Hepatocyte (in vitro differentiated cells): ENCODE measurements around the gene PRLH. TPM values are rescaled to one million over a fixed set of nuclear protein-coding genes. Genes with fewer than 3 reads are reported as not detected.

Experiments used
- DNase-seq: peaks from one replicate; pipeline ENCODE4 v3.0.0-alpha.2; 2016; ENCODE audit warnings: low spot score
- H2AFZ ChIP-seq: fragments of 200-600 bp; sonication (generic); 2 replicates; pipeline ENCODE4 v1.6.0; 2016; ENCODE audit warnings: antibody characterized with exemption, mild to moderate bottlenecking
- H3K27ac ChIP-seq: fragments of 200-600 bp; sonication (generic); 2 replicates; pipeline ENCODE4 v1.5.1; 2016; ENCODE audit warnings: mild to moderate bottlenecking
- H3K27me3 ChIP-seq: fragments of 200-600 bp; sonication (generic); 2 replicates; pipeline ENCODE4 v1.6.1; 2016
- H3K36me3 ChIP-seq: fragments of 200-600 bp; sonication (generic); replicated peaks from 2 replicates; pipeline ENCODE4 v1.5.1; 2016; ENCODE audit warnings: low read depth; ENCODE audit not compliant: insufficient read depth
- H3K4me1 ChIP-seq: fragments of 200-600 bp; sonication (generic); 2 replicates; pipeline ENCODE4 v1.5.1; 2016; ENCODE audit warnings: mild to moderate bottlenecking, moderate library complexity; ENCODE audit not compliant: insufficient read depth
- H3K4me2 ChIP-seq: fragments of 200-600 bp; sonication (generic); 2 replicates; pipeline ENCODE4 v1.6.0; 2016
- H3K4me3 ChIP-seq: fragments of 200-600 bp; sonication (generic); 2 replicates; pipeline ENCODE4 v1.5.1; 2016; ENCODE audit warnings: mild to moderate bottlenecking
- H3K79me2 ChIP-seq: fragments of 200-600 bp; sonication (generic); 2 replicates; pipeline ENCODE4 v1.6.0; 2017; ENCODE audit warnings: mild to moderate bottlenecking
- H3K9me2 ChIP-seq: fragments of 200-600 bp; sonication (generic); replicated peaks from 2 replicates; pipeline ENCODE4 v1.6.0; 2017; ENCODE audit warnings: mild to moderate bottlenecking; ENCODE audit not compliant: insufficient read depth
- H3K9me3 ChIP-seq: fragments of 200-600 bp; sonication (generic); 2 replicates; pipeline ENCODE4 v1.5.1; 2016; ENCODE audit warnings: low read depth, mild to moderate bottlenecking
- H4K20me1 ChIP-seq: fragments of 200-600 bp; sonication (generic); 2 replicates; pipeline ENCODE4 v1.6.0; 2016; ENCODE audit warnings: mild to moderate bottlenecking; ENCODE audit not compliant: insufficient read depth, poor library complexity, severe bottlenecking
- EZH2 ChIP-seq: fragments of 200-600 bp; sonication (generic); IDR thresholded peaks from 2 replicates; pipeline ENCODE4 v1.6.1; 2016; ENCODE audit warnings: antibody characterized with exemption, mild to moderate bottlenecking, borderline replicate concordance
- EZH2phosphoT487 ChIP-seq: fragments of 200-600 bp; sonication (generic); IDR thresholded peaks from one replicate; pipeline ENCODE4 v1.6.1; 2018; ENCODE audit warnings: antibody characterized with exemption, mild to moderate bottlenecking, low read depth, moderate library complexity; ENCODE audit not compliant: unreplicated experiment, severe bottlenecking
- WGBS: methylation state at CpG from one replicate; pipeline ENCODE4 v1.1.6; 2016; ENCODE audit warnings: low lambda C conversion rate; ENCODE audit errors: missing lambda C conversion rate; 5-methylcytosine and 5-hydroxymethylcytosine counted together
- polyA plus RNA-seq: library from polyadenylated mRNA; unstranded; fragments of >200 nt; fragmentation: Nextera tagmentation; extraction: Ambion mirVana; gene quantifications from 2 replicates; pipeline ENCODE4 v1.2.1, GENCODE V29; 2016
- total RNA-seq: library from RNA; depleted of rRNA; stranded (reverse); fragments of >200 nt; gene quantifications from 2 replicates; pipeline ENCODE4 v1.2.3, GENCODE V29; 2014
- TF ChIP-seq, protein P1 (sequence below): fragments of 200-600 bp; sonication (generic); IDR thresholded peaks from 2 replicates; pipeline ENCODE4 v1.5.1; 2016; ENCODE audit warnings: antibody characterized with exemption, mild to moderate bottlenecking; ENCODE audit not compliant: poor library complexity

PRLH gene
- total and polyA plus RNA-seq, 2 experiments from 2014 or later, result not detected

DNA sequence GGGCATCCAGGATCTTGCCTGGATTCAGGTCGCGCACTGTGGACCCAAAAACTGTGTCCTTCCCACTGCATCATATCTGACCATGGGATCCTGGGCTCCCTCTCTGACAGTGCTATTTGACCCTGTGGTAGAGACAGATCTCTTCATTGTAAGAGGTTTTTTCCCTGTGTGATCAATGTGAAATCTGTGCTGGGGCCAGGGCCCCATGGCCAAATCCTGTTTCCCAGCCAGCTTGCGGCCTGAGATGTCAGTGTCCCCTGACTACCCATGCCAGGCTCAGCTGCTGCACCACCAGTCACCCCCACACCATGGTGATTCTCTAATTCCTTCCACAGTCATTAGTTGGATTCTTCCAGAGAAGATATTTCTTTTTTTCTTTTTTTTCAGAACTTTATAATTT, 3.5 kb downstream of the PRLH start:
- H3K79me2 ChIP-seq, result no peaks in the 10 kb centered on the region
- WGBS, result 99% methylated on average over 3 of the region's 3 CpGs
- H3K4me3 ChIP-seq, result no peak overlapping the region
- no peak for TF ChIP-seq EZH2phosphoT487
- TF ChIP-seq, protein P1, sequence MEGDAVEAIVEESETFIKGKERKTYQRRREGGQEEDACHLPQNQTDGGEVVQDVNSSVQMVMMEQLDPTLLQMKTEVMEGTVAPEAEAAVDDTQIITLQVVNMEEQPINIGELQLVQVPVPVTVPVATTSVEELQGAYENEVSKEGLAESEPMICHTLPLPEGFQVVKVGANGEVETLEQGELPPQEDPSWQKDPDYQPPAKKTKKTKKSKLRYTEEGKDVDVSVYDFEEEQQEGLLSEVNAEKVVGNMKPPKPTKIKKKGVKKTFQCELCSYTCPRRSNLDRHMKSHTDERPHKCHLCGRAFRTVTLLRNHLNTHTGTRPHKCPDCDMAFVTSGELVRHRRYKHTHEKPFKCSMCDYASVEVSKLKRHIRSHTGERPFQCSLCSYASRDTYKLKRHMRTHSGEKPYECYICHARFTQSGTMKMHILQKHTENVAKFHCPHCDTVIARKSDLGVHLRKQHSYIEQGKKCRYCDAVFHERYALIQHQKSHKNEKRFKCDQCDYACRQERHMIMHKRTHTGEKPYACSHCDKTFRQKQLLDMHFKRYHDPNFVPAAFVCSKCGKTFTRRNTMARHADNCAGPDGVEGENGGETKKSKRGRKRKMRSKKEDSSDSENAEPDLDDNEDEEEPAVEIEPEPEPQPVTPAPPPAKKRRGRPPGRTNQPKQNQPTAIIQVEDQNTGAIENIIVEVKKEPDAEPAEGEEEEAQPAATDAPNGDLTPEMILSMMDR, result no peak
- no peak for TF ChIP-seq EZH2
- DNase-seq, result no peak
- H3K27ac ChIP-seq, result no peak overlapping the region
- H3K27me3 ChIP-seq, result no peaks in the 10 kb centered on the region
- H3K9me2 ChIP-seq, result no peaks in the 10 kb centered on the region
- no peaks in the 10 kb centered on the region for H3K36me3 ChIP-seq
- H3K4me2 ChIP-seq, result no peak overlapping the region
- H3K4me1 ChIP-seq, result peaks cover 11% of the 10 kb centered on the region
- no peaks in the 10 kb centered on the region for H4K20me1 ChIP-seq
- no peak overlapping the region for H2AFZ ChIP-seq
- no peaks in the 10 kb centered on the region for H3K9me3 ChIP-seq

DNA sequence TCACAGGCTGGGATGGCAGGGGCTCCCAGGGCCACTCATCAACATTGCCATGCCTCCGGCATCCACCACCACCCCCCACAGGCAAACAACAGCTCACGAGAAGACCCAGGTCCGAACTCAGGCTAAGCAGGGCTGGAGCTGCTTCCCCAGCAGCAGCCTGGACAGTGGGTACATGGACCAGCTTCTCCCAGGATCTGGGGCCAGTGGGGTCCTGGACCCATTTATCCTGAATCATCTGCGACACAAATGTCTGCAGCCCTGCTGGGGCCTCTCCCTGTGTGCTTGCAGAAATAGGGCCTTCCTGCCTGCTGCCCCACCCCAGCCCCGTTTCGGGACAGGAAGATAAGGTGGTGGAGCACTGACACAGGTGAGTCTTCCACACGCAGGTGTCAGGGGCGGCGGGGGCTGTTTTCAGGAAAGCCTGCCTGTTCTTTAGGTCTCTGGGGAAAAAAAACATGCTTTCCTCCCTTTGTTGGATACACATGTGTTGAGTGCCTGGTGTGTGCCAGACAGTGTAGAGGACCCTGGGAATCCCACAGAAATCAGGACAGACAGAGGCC, 4.5 kb downstream of the PRLH start:
- no peaks in the 10 kb centered on the region for H3K27me3 ChIP-seq
- DNase-seq, result no peak
- no peaks in the 10 kb centered on the region for H3K9me2 ChIP-seq
- no peaks in the 10 kb centered on the region for H3K36me3 ChIP-seq
- H3K4me2 ChIP-seq, result no peak overlapping the region
- no peak overlapping the region for H3K4me3 ChIP-seq
- H4K20me1 ChIP-seq, result no peaks in the 10 kb centered on the region
- no peaks in the 10 kb centered on the region for H3K9me3 ChIP-seq
- TF ChIP-seq, protein P1, result no peak
- TF ChIP-seq EZH2phosphoT487 (no peak), EZH2 (no peak)
- H2AFZ ChIP-seq, result no peak overlapping the region
- H3K27ac ChIP-seq, result no peak overlapping the region
- peaks cover 11% of the 10 kb centered on the region for H3K4me1 ChIP-seq
- no peaks in the 10 kb centered on the region for H3K79me2 ChIP-seq
- WGBS, result 91% methylated on average over 9 of the region's 9 CpGs

DNA sequence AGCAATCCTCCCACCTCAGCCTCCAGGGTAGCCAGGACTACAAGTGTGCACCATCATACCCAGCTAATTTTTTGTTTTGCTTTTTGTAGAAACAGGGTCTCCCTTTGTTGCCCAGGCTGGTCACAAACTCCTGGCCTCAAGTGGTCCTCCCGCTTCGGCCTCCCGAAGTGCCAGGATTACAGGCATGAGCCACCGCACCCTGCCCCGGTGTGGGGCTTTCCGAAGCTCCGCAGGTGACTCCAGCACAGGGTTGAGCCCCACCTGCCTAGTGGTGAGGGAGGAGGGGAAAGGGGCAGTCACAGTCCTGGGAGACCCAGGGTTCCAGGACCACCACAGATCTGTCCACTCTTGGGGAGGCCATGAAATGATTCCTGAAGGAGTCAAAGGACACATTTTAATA, 5.2 kb downstream of the PRLH start:
- no peaks in the 10 kb centered on the region for H3K9me3 ChIP-seq
- DNase-seq, result no peak
- H3K27ac ChIP-seq, result no peak overlapping the region
- 80% methylated on average over 7 of the region's 7 CpGs for WGBS
- H2AFZ ChIP-seq, result no peak overlapping the region
- H3K27me3 ChIP-seq, result no peaks in the 10 kb centered on the region
- no peaks in the 10 kb centered on the region for H3K79me2 ChIP-seq
- H4K20me1 ChIP-seq, result no peaks in the 10 kb centered on the region
- peaks cover 11% of the 10 kb centered on the region for H3K4me1 ChIP-seq
- H3K36me3 ChIP-seq, result no peaks in the 10 kb centered on the region
- no peak overlapping the region for H3K4me3 ChIP-seq
- H3K9me2 ChIP-seq, result no peaks in the 10 kb centered on the region
- no peak overlapping the region for H3K4me2 ChIP-seq
- TF ChIP-seq EZH2phosphoT487 (no peak), EZH2 (no peak)
- TF ChIP-seq, protein P1, result no peak
